Neuron (in vitro differentiated cells): ENCODE data around the gene CD8B2.

Experiments used
- H2AFZ ChIP-seq: one replicate; pipeline ENCODE4 v1.6.1; 2013; ENCODE audit warnings: low read depth, mild to moderate bottlenecking, inconsistent platforms, low read length, moderate library complexity
- H3K27me3 ChIP-seq: one replicate; pipeline ENCODE4 v1.6.1; 2013; ENCODE audit warnings: low read length; ENCODE audit not compliant: insufficient read depth
- H3K36me3 ChIP-seq: one replicate; pipeline ENCODE4 v1.6.1; 2013; ENCODE audit warnings: low read length; ENCODE audit not compliant: insufficient read depth
- H3K4me1 ChIP-seq: one replicate; pipeline ENCODE4 v1.6.1; 2013; ENCODE audit warnings: low read length; ENCODE audit not compliant: insufficient read depth
- H3K4me3 ChIP-seq: 2 replicates; pipeline ENCODE4 v1.5.1; 2013; ENCODE audit warnings: mild to moderate bottlenecking, low read length, moderate library complexity
- H3K9me3 ChIP-seq: one replicate; pipeline ENCODE4 v1.6.1; 2013; ENCODE audit warnings: low read length

The CD8B2 gene

GRCh38 chr2:106519767-106520166 is 32.6 kb downstream of the CD8B2 start:
- H3K27me3 ChIP-seq, result no peaks in the 10 kb centered on the region
- no peak overlapping the region for H3K4me3 ChIP-seq
- no peaks in the 10 kb centered on the region for H3K4me1 ChIP-seq
- no peaks in the 10 kb centered on the region for H3K36me3 ChIP-seq
- no peak overlapping the region for H2AFZ ChIP-seq
- no peaks in the 10 kb centered on the region for H3K9me3 ChIP-seq

- Histone ChIP-seq H2AFZ (no peak overlapping the region), H3K4me3 (no peak overlapping the region), H3K4me1 (no peaks in the 10 kb centered on the region), H3K27me3 (no peaks in the 10 kb centered on the region), H3K9me3 (no peaks in the 10 kb centered on the region), H3K36me3 (no peaks in the 10 kb centered on the region)
These were observed 33.9 kb downstream of the CD8B2 start for GRCh38 chr2:106521016-106521415.

- Histone ChIP-seq H3K27me3 (no peaks in the 10 kb centered on the region), H3K9me3 (no peaks in the 10 kb centered on the region), H3K4me3 (no peak overlapping the region), H3K36me3 (no peaks in the 10 kb centered on the region), H3K4me1 (no peaks in the 10 kb centered on the region), H2AFZ (no peak overlapping the region)
These were observed 37.0 kb downstream of the CD8B2 start for GRCh38 chr2:106523976-106524665.

- Histone ChIP-seq H3K4me1 (no peaks in the 10 kb centered on the region), H3K4me3 (no peak overlapping the region), H3K36me3 (no peaks in the 10 kb centered on the region), H3K9me3 (no peaks in the 10 kb centered on the region), H3K27me3 (no peaks in the 10 kb centered on the region), H2AFZ (no peak overlapping the region)
These were observed 43.7 kb downstream of the CD8B2 start for GRCh38 chr2:106530866-106531265.

- no peaks in the 10 kb centered on the region for H3K36me3 ChIP-seq
- H3K27me3 ChIP-seq, result peaks cover 3% of the 10 kb centered on the region
- H3K9me3 ChIP-seq, result no peaks in the 10 kb centered on the region
- no peaks in the 10 kb centered on the region for H3K4me1 ChIP-seq
- no peak overlapping the region for H3K4me3 ChIP-seq
- no peak overlapping the region for H2AFZ ChIP-seq
These were observed 44.6 kb downstream of the CD8B2 start for GRCh38 chr2:106531676-106532214.

- no peaks in the 10 kb centered on the region for H3K36me3 ChIP-seq
- no peak overlapping the region for H2AFZ ChIP-seq
- no peaks in the 10 kb centered on the region for H3K9me3 ChIP-seq
- no peaks in the 10 kb centered on the region for H3K4me1 ChIP-seq
- H3K4me3 ChIP-seq, result no peak overlapping the region
- H3K27me3 ChIP-seq, result peaks cover 3% of the 10 kb centered on the region
These were observed 45.1 kb downstream of the CD8B2 start for GRCh38 chr2:106532236-106532635.

GRCh38 chr2:106534471-106534870 is 47.3 kb downstream of the CD8B2 start:
- Histone ChIP-seq H3K4me3 (no peak overlapping the region), H3K9me3 (no peaks in the 10 kb centered on the region), H3K36me3 (no peaks in the 10 kb centered on the region), H2AFZ (no peak overlapping the region), H3K27me3 (peaks cover 3% of the 10 kb centered on the region), H3K4me1 (no peaks in the 10 kb centered on the region)

- H3K36me3 ChIP-seq, result no peaks in the 10 kb centered on the region
- H3K4me1 ChIP-seq, result no peaks in the 10 kb centered on the region
- no peak overlapping the region for H2AFZ ChIP-seq
- no peaks in the 10 kb centered on the region for H3K9me3 ChIP-seq
- H3K4me3 ChIP-seq, result no peak overlapping the region
- H3K27me3 ChIP-seq, result peaks cover 3% of the 10 kb centered on the region
These were observed 49.3 kb downstream of the CD8B2 start for GRCh38 chr2:106536490-106536889.

- Histone ChIP-seq H3K4me1 (no peaks in the 10 kb centered on the region), H3K36me3 (no peaks in the 10 kb centered on the region), H2AFZ (no peak overlapping the region), H3K27me3 (peaks cover 3% of the 10 kb centered on the region), H3K9me3 (no peaks in the 10 kb centered on the region), H3K4me3 (no peak overlapping the region)
These were observed 49.9 kb downstream of the CD8B2 start for GRCh38 chr2:106537047-106537446.

- Histone ChIP-seq H3K27me3 (peaks cover 3% of the 10 kb centered on the region), H3K36me3 (no peaks in the 10 kb centered on the region), H3K4me1 (no peaks in the 10 kb centered on the region), H3K9me3 (no peaks in the 10 kb centered on the region), H2AFZ (no peak overlapping the region), H3K4me3 (no peak overlapping the region)
These were observed 50.6 kb downstream of the CD8B2 start for GRCh38 chr2:106537791-106538191.

- Histone ChIP-seq H3K36me3 (no peaks in the 10 kb centered on the region), H2AFZ (no peak overlapping the region), H3K9me3 (no peaks in the 10 kb centered on the region), H3K27me3 (peaks cover 11% of the 10 kb centered on the region), H3K4me3 (no peak overlapping the region), H3K4me1 (no peaks in the 10 kb centered on the region)
These were observed 53.7 kb downstream of the CD8B2 start for GRCh38 chr2:106540886-106541285.

GRCh38 chr2:106541333-106541732 is 54.2 kb downstream of the CD8B2 start:
- H2AFZ ChIP-seq, result no peak overlapping the region
- H3K4me3 ChIP-seq, result no peak overlapping the region
- no peaks in the 10 kb centered on the region for H3K4me1 ChIP-seq
- H3K27me3 ChIP-seq, result peaks cover 11% of the 10 kb centered on the region
- H3K36me3 ChIP-seq, result no peaks in the 10 kb centered on the region
- no peaks in the 10 kb centered on the region for H3K9me3 ChIP-seq

- H2AFZ ChIP-seq, result no peak overlapping the region
- no peak overlapping the region for H3K4me3 ChIP-seq
- no peaks in the 10 kb centered on the region for H3K9me3 ChIP-seq
- no peaks in the 10 kb centered on the region for H3K4me1 ChIP-seq
- H3K27me3 ChIP-seq, result peaks cover 9% of the 10 kb centered on the region
- no peaks in the 10 kb centered on the region for H3K36me3 ChIP-seq
These were observed 55.7 kb downstream of the CD8B2 start for GRCh38 chr2:106542746-106543359.
